GM21717 (cell line): ENCODE results near the gene MICAL1.

Experiments
- ATAC-seq: cut with Tn5 transposase; IDR thresholded peaks from one replicate; pipeline ENCODE4 v1.9.1; 2021; ENCODE audit warnings: mild to moderate bottlenecking, moderate library complexity; ENCODE audit not compliant: unreplicated experiment

Gene MICAL1

GRCh38 chr6:109440331-109441068 is 15.1 kb downstream of the MICAL1 start, which contains the start of the genes PPIL6 and SMPD2:
TSS of gene PPIL6 (minus strand) at chr6:109440628. CDS start at chr6:109440590, 38 bp downstream.
TSS of gene SMPD2 (plus strand) at chr6:109440724. CDS start at chr6:109441122, 398 bp downstream.
- ATAC-seq = peak; percentile 77

GRCh38 chr6:109436041-109436440 is 19.5 kb downstream of the MICAL1 start:
- no peak for ATAC-seq

DNA sequence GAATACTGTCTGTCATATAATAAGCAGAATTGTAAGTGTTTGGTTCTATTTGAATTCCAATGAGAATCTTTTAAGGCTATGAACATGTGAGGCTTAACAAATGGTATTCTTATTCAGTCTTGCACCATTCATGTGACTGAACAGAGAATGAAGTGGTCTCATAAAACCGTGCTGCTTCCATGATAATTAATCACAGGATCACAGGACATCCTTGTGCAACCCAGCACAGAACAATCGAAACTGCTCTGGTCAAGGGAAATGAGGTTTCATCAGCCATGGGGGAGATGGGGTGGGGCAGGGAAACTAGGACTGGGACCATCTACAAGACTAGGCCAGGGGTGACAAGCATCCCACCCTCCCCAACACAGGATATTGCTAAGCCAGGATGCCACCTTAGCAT is 21.1 kb downstream of the MICAL1 start:
- no peak for ATAC-seq

GRCh38 chr6:109429496-109429895 is 26.1 kb downstream of the MICAL1 start:
- ATAC-seq = no peak

DNA sequence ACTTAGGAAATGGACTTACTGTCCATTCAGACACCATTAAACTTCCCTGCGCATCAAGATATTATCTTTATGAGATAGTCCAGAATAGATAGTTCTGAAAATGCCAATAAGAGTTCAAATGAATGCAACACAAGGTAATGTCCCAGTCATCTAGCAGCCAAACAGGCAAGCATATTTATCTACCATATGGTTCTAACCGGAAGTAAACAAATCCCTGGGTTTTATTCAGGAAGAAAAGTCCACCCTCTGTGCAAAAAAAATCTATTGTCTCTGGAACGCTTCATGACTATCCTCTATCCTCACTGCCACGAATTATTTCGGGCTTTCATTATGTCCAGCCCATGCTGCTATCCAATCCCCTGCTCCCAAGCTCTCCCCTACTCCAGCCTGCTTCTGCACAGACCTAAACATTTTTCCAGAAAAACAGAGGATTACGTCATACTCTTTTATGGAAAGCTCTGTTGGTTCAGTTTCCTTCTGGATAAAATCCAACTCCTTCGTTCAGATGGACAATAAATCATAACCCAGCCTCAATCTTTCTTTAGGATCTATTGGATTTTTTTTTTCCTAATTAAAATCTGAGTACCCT is 26.6 kb downstream of the MICAL1 start:
- ATAC-seq = no peak

GRCh38 chr6:109424946-109425345 is 30.6 kb downstream of the MICAL1 start:
- ATAC-seq = no peak

- ATAC-seq = no peak
Observed at GRCh38 chr6:109421184-109421583, 34.4 kb downstream of the MICAL1 start.

- ATAC-seq = no peak
Observed at GRCh38 chr6:109420751-109421150, 34.8 kb downstream of the MICAL1 start.

DNA sequence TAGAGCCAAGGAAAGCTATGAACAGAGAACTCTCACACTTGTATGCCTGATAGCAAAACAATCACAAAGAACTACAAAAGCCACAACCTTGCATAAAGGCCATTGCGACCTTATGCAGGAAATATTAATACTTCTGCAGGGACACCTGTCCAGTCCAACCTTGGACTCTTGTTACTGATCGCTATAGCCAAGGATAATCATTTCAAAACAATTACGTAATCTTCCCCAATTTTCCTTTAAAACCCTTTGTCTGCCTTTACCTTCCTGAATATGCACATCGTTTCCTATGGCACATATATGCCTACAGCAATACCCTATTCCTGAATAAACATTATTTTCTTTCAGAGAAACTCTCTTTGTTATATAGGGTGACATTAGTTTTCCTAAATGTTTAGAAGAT is 37.9 kb downstream of the MICAL1 start:
- no peak for ATAC-seq

DNA sequence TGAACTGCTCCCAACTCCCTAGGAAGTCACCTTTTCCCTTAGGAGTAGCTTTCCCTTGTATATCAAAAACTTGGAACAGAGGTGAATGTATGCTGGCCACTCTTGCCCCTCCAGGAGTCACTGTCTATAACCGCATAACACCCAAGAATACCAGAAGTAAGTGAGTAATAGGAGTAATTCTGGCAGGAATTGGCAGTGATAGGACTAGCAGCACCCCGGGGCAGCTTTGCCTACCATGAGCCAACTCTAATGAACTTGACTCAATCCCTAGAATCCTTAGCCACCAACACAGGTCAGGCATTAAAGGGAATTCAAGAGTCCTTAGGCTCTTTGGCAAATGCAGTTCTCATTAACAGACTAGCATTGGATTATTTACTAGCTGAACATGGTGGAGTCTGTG is 44.5 kb downstream of the MICAL1 start:
- no peak for ATAC-seq

DNA sequence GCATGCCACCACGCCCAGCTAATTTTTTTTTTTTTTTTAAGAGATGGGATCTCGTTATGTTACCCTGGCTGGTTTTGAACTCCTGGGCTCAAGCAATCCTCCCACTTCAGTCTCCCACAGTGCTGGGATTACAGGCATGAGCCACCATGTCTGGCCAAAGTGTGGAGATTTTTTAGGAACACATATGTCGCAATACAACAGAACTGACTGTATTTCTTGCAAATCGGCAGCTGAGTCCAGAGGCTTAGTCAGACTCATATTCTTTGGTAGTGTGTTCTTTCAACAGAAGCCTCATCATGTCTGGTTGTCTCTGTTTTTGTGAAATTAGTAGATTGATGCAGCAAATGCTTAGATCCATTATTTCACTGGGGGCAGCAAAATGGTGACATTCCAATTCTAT is 49.4 kb downstream of the MICAL1 start:
- no peak for ATAC-seq

DNA sequence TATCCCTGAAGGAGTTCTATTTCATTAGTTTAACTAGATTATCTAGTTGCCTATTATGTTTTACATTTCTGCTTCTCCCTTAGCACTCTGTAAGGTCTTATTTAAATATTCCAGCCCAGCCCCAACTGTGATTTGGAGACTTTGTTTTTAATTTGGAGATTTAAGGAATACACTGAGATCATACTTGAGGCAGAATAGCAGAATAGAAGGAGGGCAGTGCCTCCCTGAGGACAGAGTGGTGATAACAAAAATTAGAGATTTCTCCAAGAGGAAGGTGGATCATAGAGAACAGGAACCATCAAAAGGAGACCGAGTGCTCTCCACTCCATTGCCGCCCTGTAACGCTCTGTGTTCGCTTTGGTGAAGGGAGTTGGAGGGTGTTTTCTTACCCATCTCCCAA is 58.6 kb downstream of the MICAL1 start:
- no peak for ATAC-seq

DNA sequence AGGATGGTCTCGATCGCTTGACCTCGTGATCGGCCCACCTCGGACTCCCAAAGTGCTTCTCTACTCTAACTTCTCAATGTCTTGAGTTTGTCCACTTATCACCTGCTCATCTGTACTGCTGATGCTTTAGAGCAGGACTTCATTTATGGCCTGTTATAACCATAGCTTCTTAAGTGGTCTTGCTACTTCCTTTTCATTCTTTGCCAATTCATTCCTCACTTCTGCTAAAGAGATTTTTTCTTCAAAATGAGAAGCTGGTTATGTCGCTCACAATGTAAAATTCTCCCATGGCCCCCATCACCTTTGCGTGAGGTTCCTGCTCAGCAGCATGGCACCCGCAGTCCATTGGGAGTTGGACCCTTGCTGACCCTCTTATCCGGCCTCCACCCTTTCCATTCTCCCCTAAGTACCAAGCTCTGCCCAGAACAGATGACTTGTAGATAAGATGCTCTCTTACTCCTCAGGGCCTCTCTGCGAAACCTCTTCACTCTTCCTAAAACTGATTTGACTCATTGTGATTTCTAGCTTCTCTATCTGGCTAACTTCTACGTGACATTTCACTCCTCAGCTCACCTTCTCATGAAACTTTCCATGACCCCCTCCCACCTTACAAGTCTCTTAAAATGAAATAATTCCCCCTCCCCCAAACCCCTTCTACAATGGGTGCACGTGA is 59.4 kb downstream of the MICAL1 start:
- ATAC-seq = no peak
